Stimulated activated CD4-positive, alpha-beta T cell treated with anti-CD3 and anti-CD28 coated beads, Interleukin-15, amount 100 ng/mL, for 48 hours (primary cell): ENCODE results near the gene HERC4.
"Not testable (repeated sequence)": the region's sequence is repeated elsewhere in the genome, so short reads cannot be mapped to it uniquely, and the experiment has no call there.

Source experiments
- DNase-seq, 2 donors: peaks; one replicate each; pipeline ENCODE4 v3.0.0-alpha.2; 2020; ENCODE audit warnings: low read depth in 2 of 2

Gene HERC4

DNA sequence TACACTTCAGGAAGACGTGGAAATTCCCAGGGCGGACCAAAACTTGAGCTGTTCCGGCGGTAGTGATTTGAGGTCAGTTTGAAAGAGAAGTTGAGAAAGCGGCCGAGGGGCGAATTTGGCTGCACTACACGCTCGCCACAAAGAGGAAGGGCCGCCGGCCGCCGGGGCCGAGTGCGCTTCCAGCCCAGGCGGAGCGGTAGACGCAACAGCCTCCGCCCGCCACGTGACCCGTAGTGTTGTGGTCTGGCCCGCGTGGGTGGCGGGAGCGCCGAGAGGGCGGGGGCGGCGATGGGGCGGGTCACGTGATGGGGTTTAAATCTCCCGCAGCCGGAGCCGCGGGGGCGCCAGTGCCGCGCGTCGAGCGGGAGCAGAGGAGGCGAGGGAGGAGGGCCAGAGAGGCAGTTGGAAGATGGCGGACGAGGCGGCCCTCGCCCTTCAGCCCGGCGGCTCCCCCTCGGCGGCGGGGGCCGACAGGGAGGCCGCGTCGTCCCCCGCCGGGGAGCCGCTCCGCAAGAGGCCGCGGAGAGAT, 190.7 kb downstream of the HERC4 start, which contains the start of gene SIRT1:
SIRT1 (plus strand) TSS at position 344 of the 529 bp plus-strand sequence; CDS start at position 410, 66 bp downstream.
- peak; percentile 69 to 87 for DNase-seq

DNA sequence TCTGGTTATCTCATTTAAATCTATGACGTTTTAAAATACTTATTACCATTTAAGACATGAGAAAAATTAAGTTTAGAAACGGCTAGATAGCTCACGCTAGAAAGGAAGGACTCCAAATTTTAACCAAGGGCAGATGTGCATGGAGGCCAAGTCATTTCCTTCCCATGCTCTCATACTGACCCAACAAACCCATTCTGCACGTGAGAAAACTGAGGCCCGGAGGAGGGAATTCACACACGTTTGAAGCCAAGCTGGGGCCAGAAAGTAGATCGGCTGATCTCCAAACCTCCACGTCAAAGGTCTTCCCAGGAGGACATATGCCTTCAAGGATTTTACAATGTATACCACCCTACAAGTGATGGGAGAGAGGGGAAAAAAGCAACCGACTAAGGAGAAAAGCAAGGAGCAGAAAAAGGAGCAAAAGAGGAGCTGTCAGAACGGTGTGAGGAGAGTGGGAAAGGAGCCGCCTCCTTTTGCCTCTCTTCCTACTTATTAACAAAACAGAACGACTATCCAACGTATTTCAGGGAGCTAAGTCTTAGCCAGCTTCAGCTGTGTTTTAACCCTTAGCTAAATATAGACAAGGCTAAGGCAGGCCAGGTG, 191.3 kb downstream of the HERC4 start:
- no peak for DNase-seq

DNA sequence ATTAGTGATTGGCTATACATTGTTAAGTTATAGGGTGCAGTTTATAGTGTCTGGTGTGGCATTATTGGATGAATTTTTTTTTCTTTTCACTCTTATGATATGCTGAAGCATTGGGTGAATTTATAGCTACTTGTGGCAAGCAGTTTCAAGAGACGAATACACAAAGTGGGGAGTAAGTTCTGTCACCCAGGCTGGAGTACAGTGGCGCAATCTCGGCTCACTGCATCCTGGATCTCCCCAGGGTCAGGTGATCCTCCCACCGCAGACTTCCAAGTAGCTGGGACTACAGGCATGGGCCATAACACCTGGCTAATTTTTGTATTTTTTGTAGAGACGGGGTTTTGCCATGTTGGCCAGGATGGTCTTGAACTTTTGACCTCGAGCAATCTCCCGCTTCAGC, 196.9 kb downstream of the HERC4 start:
- DNase-seq: no peak

DNA sequence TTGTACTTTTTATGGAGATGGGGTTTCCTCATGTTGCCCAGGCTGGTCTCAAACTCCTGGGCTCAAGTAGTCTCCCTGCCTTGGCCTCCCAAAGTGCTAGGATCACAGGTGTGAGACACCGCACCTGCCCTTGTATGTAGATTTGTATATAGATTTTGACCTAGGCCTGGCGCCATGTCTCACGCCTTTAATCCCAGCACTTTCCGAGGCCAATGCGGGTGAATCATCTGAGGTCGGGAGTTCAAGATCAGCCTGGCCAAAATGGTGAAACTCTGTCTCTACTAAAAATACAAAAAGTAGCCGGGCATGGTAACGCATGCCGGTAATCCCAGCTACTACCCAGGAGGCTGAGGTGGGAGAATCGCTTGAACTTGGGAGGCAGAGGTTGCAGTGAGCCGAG, 197.7 kb downstream of the HERC4 start:
- DNase-seq: not testable (repeated sequence)

DNA sequence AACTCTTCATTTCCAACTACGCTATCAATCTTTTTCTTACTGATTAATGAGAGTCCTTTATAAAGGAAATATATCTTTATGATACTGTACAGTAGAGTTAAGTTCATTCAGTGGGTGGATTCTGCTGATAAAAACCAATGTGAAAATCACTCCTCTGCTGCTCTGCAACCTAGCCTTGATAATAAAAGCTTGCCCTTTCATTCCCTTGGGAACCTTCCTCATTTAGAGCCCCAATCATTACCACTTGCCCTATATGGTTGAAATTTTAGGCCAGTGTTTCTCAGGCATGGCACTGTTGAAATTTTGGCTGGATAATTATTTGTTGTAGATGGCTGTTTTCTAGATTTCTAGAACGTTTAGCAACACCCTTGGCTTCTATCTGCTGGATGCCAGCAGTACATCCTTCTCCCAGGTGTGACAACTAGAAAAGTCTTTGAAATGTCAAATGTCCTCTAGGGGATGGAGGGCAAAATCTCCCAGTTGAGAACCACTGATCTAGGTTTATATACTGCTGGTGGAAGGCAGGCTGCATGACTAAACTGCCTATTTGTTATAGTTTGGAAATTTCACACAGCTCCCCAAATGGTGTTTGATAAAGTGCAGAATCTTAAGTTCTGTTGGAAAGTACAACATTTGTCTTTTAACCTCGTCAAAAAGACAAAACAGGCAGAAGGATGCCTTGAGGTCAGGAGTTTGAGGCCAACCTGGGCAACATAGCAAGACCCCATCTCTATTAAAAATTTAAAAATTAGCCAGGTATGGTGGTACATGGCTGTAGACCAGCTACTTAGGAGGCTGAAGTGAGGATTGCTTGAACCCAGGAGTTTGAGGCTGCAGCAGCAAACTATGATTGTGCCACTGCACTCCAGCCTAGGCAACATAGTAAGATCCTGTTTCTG, 199.5 kb downstream of the HERC4 start:
- DNase-seq: no peak
